ENCODE measurements around the gene MYL11.

- no peak for TF ChIP-seq POLR2AphosphoS5 (IDR thresholded peaks at IDR 0.05; ENCODE audit: low read depth, low read length)
- TF ChIP-seq REST (IDR thresholded peaks at IDR 0.05; ENCODE audit: insufficient read depth in 1 of 2, low read depth in 2 of 2, low read length in 2 of 2), result no peak
- no peak for TF ChIP-seq TAF1 (IDR thresholded peaks at IDR 0.05; ENCODE audit: borderline replicate concordance, insufficient read depth, low read length)
- TF ChIP-seq SIN3A (IDR thresholded peaks at IDR 0.05; ENCODE audit: borderline replicate concordance, insufficient read depth, low read length), result no peak
Observed at GRCh38 chr16:30376461-30376902, 1.9 kb downstream of the MYL11 start.

All from PFSK-1 (cell line).